ENCODE results near the gene CCR5AS.
A peak's percentile ranks its signal among the peaks of the same experiment; 100 is the strongest.

The CCR5AS gene

GRCh38 chr3:46353090-46353489, 53.8 kb downstream of the CCR5AS start:
- no peak for DNase-seq

- no peak for DNase-seq
These were observed 55.2 kb downstream of the CCR5AS start for GRCh38 chr3:46351646-46352045.

GRCh38 chr3:46350262-46350565, 56.7 kb downstream of the CCR5AS start:
- DNase-seq: no peak

- DNase-seq: no peak
These were observed 57.2 kb downstream of the CCR5AS start for GRCh38 chr3:46349484-46350261.

- DNase-seq: no peak
These were observed 57.9 kb downstream of the CCR5AS start for GRCh38 chr3:46348823-46349482.

GRCh38 chr3:46344476-46344875, 62.4 kb downstream of the CCR5AS start:
- DNase-seq: no peak

GRCh38 chr3:46338840-46339239, 68.0 kb downstream of the CCR5AS start:
- DNase-seq: no peak

- DNase-seq: no peak
These were observed 69.0 kb downstream of the CCR5AS start for GRCh38 chr3:46337911-46338310.

- no peak for DNase-seq
These were observed 71.3 kb downstream of the CCR5AS start for GRCh38 chr3:46335541-46335940.

GRCh38 chr3:46334741-46335478, 72.0 kb downstream of the CCR5AS start:
- DNase-seq: no peak

- peak; percentile 19 for DNase-seq
These were observed 76.2 kb downstream of the CCR5AS start for GRCh38 chr3:46330676-46331075.

- DNase-seq: no peak
These were observed 81.1 kb downstream of the CCR5AS start for GRCh38 chr3:46325645-46326300.

GRCh38 chr3:46324036-46324435, 82.8 kb downstream of the CCR5AS start:
- no peak for DNase-seq

GRCh38 chr3:46321461-46322104, 85.3 kb downstream of the CCR5AS start:
- no peak for DNase-seq

- no peak for DNase-seq
These were observed 88.5 kb downstream of the CCR5AS start for GRCh38 chr3:46318207-46318927.

GRCh38 chr3:46316206-46316605, 90.7 kb downstream of the CCR5AS start:
- DNase-seq: no peak

GRCh38 chr3:46314517-46314916, 92.3 kb downstream of the CCR5AS start:
- DNase-seq: no peak
